IMR-90 (cell line): ENCODE measurements around the gene GUCY1A2. TPM values are rescaled to one million over a fixed set of nuclear protein-coding genes. Genes with fewer than 3 reads are reported as not detected.

Experiments
- ATAC-seq: fragments of 200-7000 bp; cut with Tn5 transposase; 2 replicates; pipeline ENCODE4 v1.9.1; 2020; ENCODE audit warnings: low read depth, mild to moderate bottlenecking, moderate library complexity
- BruUV-seq: library from RNA; stranded (reverse); fragments of 400-500 nt; replicated peaks from 2 replicates; lab custom pipeline; 2021; lab: Mats Ljungman, UMichigan
- CTCF ChIA-PET: fragments of 300-600 bp; formaldehyde crosslinking; extraction: SDS; loops from one replicate; lab custom pipeline; 2021; ENCODE audit warnings: antibody characterized with exemption; lab: Yijun Ruan, JAX
- POLR2A ChIA-PET: fragments of 300-600 bp; sonication (Branson Sonifier 250); formaldehyde crosslinking; loops from one replicate; lab custom pipeline; 2022; ENCODE audit warnings: antibody characterized with exemption; ENCODE audit not compliant: unreplicated experiment; lab: Charles Lee
- DNase-seq: peaks from one replicate; pipeline ENCODE4 v3.0.0; 2013
- H2AFZ ChIP-seq: replicated peaks from 2 replicates; pipeline ENCODE3; 2013; ENCODE audit warnings: low read length, mild to moderate bottlenecking; ENCODE audit not compliant: poor library complexity
- H2AK5ac ChIP-seq: 2 replicates; pipeline ENCODE4 v1.6.1; 2013; ENCODE audit warnings: low read depth, low read length, inconsistent platforms
- H2AK9ac ChIP-seq: replicated peaks from 2 replicates; pipeline ENCODE3; 2013; ENCODE audit warnings: mild to moderate bottlenecking, low read depth, low read length, moderate library complexity; ENCODE audit not compliant: poor library complexity
- H2BK120ac ChIP-seq: 2 replicates; pipeline ENCODE4 v1.6.1; 2013; ENCODE audit warnings: low read depth, low read length, inconsistent platforms
- H2BK15ac ChIP-seq: 3 replicates; pipeline ENCODE4 v1.6.1; 2013; ENCODE audit warnings: low read depth, low read length, inconsistent platforms
- H2BK20ac ChIP-seq: 2 replicates; pipeline ENCODE4 v1.6.1; 2013; ENCODE audit warnings: low read depth, mild to moderate bottlenecking, inconsistent platforms, low read length, moderate library complexity
- H2BK5ac ChIP-seq: 2 replicates; pipeline ENCODE4 v1.6.1; 2013; ENCODE audit warnings: mild to moderate bottlenecking, low read depth, low read length, inconsistent platforms; ENCODE audit not compliant: poor library complexity, severe bottlenecking
- H3K14ac ChIP-seq: replicated peaks from 2 replicates; pipeline ENCODE4 v1.6.1; 2013; ENCODE audit warnings: low read depth, low read length, inconsistent platforms
- H3K18ac ChIP-seq: 2 replicates; pipeline ENCODE4 v1.6.1; 2013; ENCODE audit warnings: low read depth, low read length, control low read depth
- H3K23ac ChIP-seq: 2 replicates; pipeline ENCODE4 v1.6.1; 2013; ENCODE audit warnings: low read depth, low read length, inconsistent platforms
- H3K27ac ChIP-seq: 2 replicates; pipeline ENCODE4 v1.5.1; 2013; ENCODE audit warnings: mild to moderate bottlenecking, control low read depth, low read length; ENCODE audit not compliant: insufficient read depth
- H3K27me3 ChIP-seq: 2 replicates; pipeline ENCODE4 v1.6.1; 2013; ENCODE audit warnings: low read length; ENCODE audit not compliant: control insufficient read depth, insufficient read depth
- H3K36me3 ChIP-seq: 2 replicates; pipeline ENCODE4 v1.6.1; 2013; ENCODE audit warnings: low read length, mixed read lengths; ENCODE audit not compliant: control insufficient read depth, insufficient read depth
- H3K4ac ChIP-seq: 2 replicates; pipeline ENCODE4 v1.6.1; 2013; ENCODE audit warnings: low read depth, low read length, inconsistent platforms
- H3K4me1 ChIP-seq: 2 replicates; pipeline ENCODE4 v1.6.1; 2013; ENCODE audit warnings: low read length, mixed read lengths; ENCODE audit not compliant: control insufficient read depth, insufficient read depth
- H3K4me2 ChIP-seq: 2 replicates; pipeline ENCODE4 v1.6.1; 2013; ENCODE audit warnings: low read depth, mild to moderate bottlenecking, control low read depth, low read length, moderate library complexity
- H3K4me3 ChIP-seq: 2 replicates; pipeline ENCODE4 v1.5.1; 2013; ENCODE audit warnings: low read depth, mild to moderate bottlenecking, control low read depth, low read length, moderate library complexity; ENCODE audit not compliant: insufficient read depth
- H3K56ac ChIP-seq: 2 replicates; pipeline ENCODE4 v1.6.1; 2013; ENCODE audit warnings: low read length, inconsistent platforms; ENCODE audit not compliant: insufficient read depth; ENCODE audit errors: extremely low read depth
- H3K79me1 ChIP-seq, 2 experiments: 2 replicates each; pipeline ENCODE4 v1.6.1; 2013; ENCODE audit warnings: low read length in 2 of 2, inconsistent platforms in 1 of 2, low read depth in 1 of 2
- H3K9ac ChIP-seq: 2 replicates; pipeline ENCODE4 v1.6.1; 2013; ENCODE audit warnings: low read depth, low read length, control low read depth
- H3K9me1 ChIP-seq: 2 replicates; pipeline ENCODE4 v1.6.1; 2013; ENCODE audit warnings: low read length, inconsistent platforms; ENCODE audit not compliant: insufficient read depth
- H3K9me3 ChIP-seq: 2 replicates; pipeline ENCODE4 v1.6.1; 2013; ENCODE audit warnings: low read length; ENCODE audit not compliant: control insufficient read depth, insufficient read depth
- H4K20me1 ChIP-seq: 2 replicates; pipeline ENCODE4 v1.6.1; 2013; ENCODE audit warnings: low read length, inconsistent platforms; ENCODE audit not compliant: insufficient read depth
- H4K5ac ChIP-seq: 2 replicates; pipeline ENCODE4 v1.6.1; 2013; ENCODE audit warnings: mild to moderate bottlenecking, low read depth, low read length, control low read depth
- H4K8ac ChIP-seq, 2 experiments: 2 replicates each; pipeline ENCODE4 v1.6.1; 2013; ENCODE audit warnings: low read depth in 2 of 2, low read length in 2 of 2, control low read depth in 1 of 2, inconsistent platforms in 1 of 2
- H4K91ac ChIP-seq: 2 replicates; pipeline ENCODE4 v1.6.1; 2013; ENCODE audit warnings: low read depth, low read length, inconsistent platforms; ENCODE audit not compliant: insufficient read depth
- BHLHE40 ChIP-seq: fragments of 150-350 bp; IDR thresholded peaks from 2 replicates; pipeline ENCODE4 v1.6.1; 2016; ENCODE audit warnings: mild to moderate bottlenecking, low read depth, low read length
- CEBPB ChIP-seq: IDR thresholded peaks from 2 replicates; pipeline ENCODE4 v1.6.1; 2012; ENCODE audit warnings: low read depth, low read length, improper control_type of control experiment
- FOS ChIP-seq: fragments of 150-350 bp; IDR thresholded peaks from 2 replicates; pipeline ENCODE4 v1.6.1; 2016; ENCODE audit warnings: low read depth, low read length
- MAFK ChIP-seq: IDR thresholded peaks from 2 replicates; pipeline ENCODE4 v1.6.1; 2012; ENCODE audit warnings: low read depth, low read length, improper control_type of control experiment
- MAZ ChIP-seq: IDR thresholded peaks from 2 replicates; pipeline ENCODE4 v1.6.1; 2012; ENCODE audit warnings: low read depth, mild to moderate bottlenecking, low read length, improper control_type of control experiment, moderate library complexity, borderline replicate concordance
- MXI1 ChIP-seq: IDR thresholded peaks from 2 replicates; pipeline ENCODE4 v1.6.1; 2012; ENCODE audit warnings: low read depth, mild to moderate bottlenecking, low read length, moderate library complexity, borderline replicate concordance
- POLR2A ChIP-seq: IDR thresholded peaks from 2 replicates; pipeline ENCODE4 v1.6.1; 2012; ENCODE audit warnings: mild to moderate bottlenecking, low read depth, low read length
- RAD21 ChIP-seq: IDR thresholded peaks from 2 replicates; pipeline ENCODE4 v1.6.1; 2012; ENCODE audit warnings: low read length, improper control_type of control experiment
- RFX5 ChIP-seq: IDR thresholded peaks from 2 replicates; pipeline ENCODE4 v1.8.0; 2012; ENCODE audit warnings: low read depth, mild to moderate bottlenecking, low read length, moderate library complexity
- WGBS, 2 experiments: methylation state at CpG; one replicate each; pipeline versions ENCODE4 v1.1.5 to v1.1.7; 2013; ENCODE audit warnings: missing lambda C conversion rate in 2 of 2; ENCODE audit not compliant: insufficient read length in 1 of 2; ENCODE audit errors: extremely low coverage in 2 of 2; 5-methylcytosine and 5-hydroxymethylcytosine counted together
- dilution Hi-C: fragments of 300-500 bp; cut with HindIII; formaldehyde crosslinking; loops from one replicate; pipeline ENCODE4 v1.14.3; 2018; ENCODE audit warnings: low sequenced_read_pairs; ENCODE audit not compliant: unreplicated experiment
- in situ Hi-C: fragments of 300-500 bp; cut with MboI; formaldehyde crosslinking; loops from 3 replicates; pipeline ENCODE4 v1.14.3; 2019; ENCODE audit warnings: low sequenced_read_pairs, inconsistent platforms, mixed read lengths
- intact Hi-C: fragments of 100-400 bp; cut with micrococcal nuclease; formaldehyde crosslinking; loops from 2 replicates; pipeline ENCODE4 v1.10.0; 2022
- polyA plus RNA-seq, 3 experiments: library from polyadenylated mRNA; depleted of rRNA; stranded (reverse); fragments of >200 nt; gene quantifications; 2 replicates each; pipeline ENCODE4 v1.2.3, GENCODE V29; 2012; ENCODE audit warnings: low replicate concordance in 1 of 3
- total RNA-seq: library from RNA; depleted of rRNA; stranded (reverse); fragments of >200 nt; gene quantifications from 2 replicates; pipeline ENCODE4 v1.2.3, GENCODE V29; 2012
- TF ChIP-seq, protein P1 (sequence below): conservative IDR thresholded peaks from 2 replicates; pipeline ENCODE4 v1.5.1; 2012; ENCODE audit warnings: mild to moderate bottlenecking, low read depth, low read length, improper control_type of control experiment
- TF ChIP-seq, protein P2 (sequence below): fragments of 150-350 bp; IDR thresholded peaks from 2 replicates; pipeline ENCODE4 v1.6.1; 2016; ENCODE audit warnings: low read depth, mild to moderate bottlenecking, low read length, moderate library complexity, borderline replicate concordance
- TF ChIP-seq, protein P3 (sequence below): fragments of 150-350 bp; IDR thresholded peaks from 2 replicates; pipeline ENCODE4 v1.6.1; 2017; ENCODE audit warnings: mild to moderate bottlenecking, antibody characterized with exemption, low read length, low read depth

Gene GUCY1A2
- total and polyA plus RNA-seq, 2 of the 4 experiments (the other 2 are of a cell fraction), result under 0.01 to 0.03 TPM

DNA sequence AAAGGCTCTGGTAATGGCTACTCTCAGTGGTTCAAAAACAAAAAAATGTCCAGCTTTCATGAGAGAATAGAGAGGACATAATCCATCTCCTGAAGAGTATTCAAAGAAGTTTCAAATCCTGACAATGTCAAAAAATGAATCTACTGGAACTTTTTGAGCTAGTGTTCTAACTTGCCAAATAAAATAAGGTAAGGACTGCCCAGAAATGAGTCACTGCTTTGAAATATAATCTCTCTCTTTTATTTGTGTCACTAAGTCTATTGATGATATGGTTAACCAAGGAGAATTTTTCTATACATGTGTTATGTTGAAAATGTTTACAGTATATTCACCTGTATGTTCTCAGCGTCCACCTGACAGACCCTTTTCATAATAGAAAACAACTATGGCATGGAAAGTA, 3.4 kb downstream of the GUCY1A2 start:
- H3K9me1 ChIP-seq, result no peaks in the 10 kb centered on the region
- H3K36me3 ChIP-seq, result no peaks in the 10 kb centered on the region
- no peak overlapping the region for H2BK20ac ChIP-seq
- H4K20me1 ChIP-seq, result no peaks in the 10 kb centered on the region
- H4K5ac ChIP-seq, result no peak overlapping the region
- CTCF ChIA-PET, result no interaction called here
- no peak for DNase-seq
- H3K27ac ChIP-seq, result no peak overlapping the region
- H3K4me2 ChIP-seq, result no peak overlapping the region
- H3K27me3 ChIP-seq, result peaks cover 23% of the 10 kb centered on the region
- dilution Hi-C loops, result no loop called here
- ATAC-seq, result no peak
- POLR2A ChIA-PET, result no interaction called here
- no peaks in the 10 kb centered on the region for H3K4me1 ChIP-seq
- no peak overlapping the region for H3K18ac ChIP-seq
- in situ Hi-C loops, result no loop called here
- H2AFZ ChIP-seq, result no peak overlapping the region
- no peak overlapping the region for H2AK5ac ChIP-seq
- no peak overlapping the region for H3K23ac ChIP-seq
- H3K14ac ChIP-seq, result no peak overlapping the region
- H2BK15ac ChIP-seq, result no peak overlapping the region
- no peak overlapping the region for H3K4ac ChIP-seq
- H4K8ac ChIP-seq, result no peak overlapping the region
- H2BK120ac ChIP-seq, result no peak overlapping the region
- no peak overlapping the region for H3K9ac ChIP-seq
- H2BK5ac ChIP-seq, result no peak overlapping the region
- H3K79me1 ChIP-seq, result no peaks in the 10 kb centered on the region
- intact Hi-C loops, result loop anchor here (5.0 kb wide), 3 partner anchors 293 to 858 kb away; no protein-coding TSS in a partner anchor
- no CpG with 5 or more reads among the region's 1 CpG for WGBS, 2 experiments
- H3K4me3 ChIP-seq, result no peak overlapping the region
- H4K91ac ChIP-seq, result no peak overlapping the region
- TF ChIP-seq POLR2A (no peak), MAZ (no peak), MAFK (no peak), BHLHE40 (no peak), FOS (no peak), RAD21 (no peak), RFX5 (no peak), MXI1 (no peak), CEBPB (no peak)
- TF ChIP-seq, protein P1, sequence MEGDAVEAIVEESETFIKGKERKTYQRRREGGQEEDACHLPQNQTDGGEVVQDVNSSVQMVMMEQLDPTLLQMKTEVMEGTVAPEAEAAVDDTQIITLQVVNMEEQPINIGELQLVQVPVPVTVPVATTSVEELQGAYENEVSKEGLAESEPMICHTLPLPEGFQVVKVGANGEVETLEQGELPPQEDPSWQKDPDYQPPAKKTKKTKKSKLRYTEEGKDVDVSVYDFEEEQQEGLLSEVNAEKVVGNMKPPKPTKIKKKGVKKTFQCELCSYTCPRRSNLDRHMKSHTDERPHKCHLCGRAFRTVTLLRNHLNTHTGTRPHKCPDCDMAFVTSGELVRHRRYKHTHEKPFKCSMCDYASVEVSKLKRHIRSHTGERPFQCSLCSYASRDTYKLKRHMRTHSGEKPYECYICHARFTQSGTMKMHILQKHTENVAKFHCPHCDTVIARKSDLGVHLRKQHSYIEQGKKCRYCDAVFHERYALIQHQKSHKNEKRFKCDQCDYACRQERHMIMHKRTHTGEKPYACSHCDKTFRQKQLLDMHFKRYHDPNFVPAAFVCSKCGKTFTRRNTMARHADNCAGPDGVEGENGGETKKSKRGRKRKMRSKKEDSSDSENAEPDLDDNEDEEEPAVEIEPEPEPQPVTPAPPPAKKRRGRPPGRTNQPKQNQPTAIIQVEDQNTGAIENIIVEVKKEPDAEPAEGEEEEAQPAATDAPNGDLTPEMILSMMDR, result no peak
- TF ChIP-seq, protein P2, sequence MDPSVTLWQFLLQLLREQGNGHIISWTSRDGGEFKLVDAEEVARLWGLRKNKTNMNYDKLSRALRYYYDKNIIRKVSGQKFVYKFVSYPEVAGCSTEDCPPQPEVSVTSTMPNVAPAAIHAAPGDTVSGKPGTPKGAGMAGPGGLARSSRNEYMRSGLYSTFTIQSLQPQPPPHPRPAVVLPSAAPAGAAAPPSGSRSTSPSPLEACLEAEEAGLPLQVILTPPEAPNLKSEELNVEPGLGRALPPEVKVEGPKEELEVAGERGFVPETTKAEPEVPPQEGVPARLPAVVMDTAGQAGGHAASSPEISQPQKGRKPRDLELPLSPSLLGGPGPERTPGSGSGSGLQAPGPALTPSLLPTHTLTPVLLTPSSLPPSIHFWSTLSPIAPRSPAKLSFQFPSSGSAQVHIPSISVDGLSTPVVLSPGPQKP, result no peak
- TF ChIP-seq, protein P3, sequence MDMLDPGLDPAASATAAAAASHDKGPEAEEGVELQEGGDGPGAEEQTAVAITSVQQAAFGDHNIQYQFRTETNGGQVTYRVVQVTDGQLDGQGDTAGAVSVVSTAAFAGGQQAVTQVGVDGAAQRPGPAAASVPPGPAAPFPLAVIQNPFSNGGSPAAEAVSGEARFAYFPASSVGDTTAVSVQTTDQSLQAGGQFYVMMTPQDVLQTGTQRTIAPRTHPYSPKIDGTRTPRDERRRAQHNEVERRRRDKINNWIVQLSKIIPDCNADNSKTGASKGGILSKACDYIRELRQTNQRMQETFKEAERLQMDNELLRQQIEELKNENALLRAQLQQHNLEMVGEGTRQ, result no peak
- H3K9me3 ChIP-seq, result no peaks in the 10 kb centered on the region
- BruUV-seq, result no TSS peak
- H2AK9ac ChIP-seq, result no peak overlapping the region
- H3K56ac ChIP-seq, result no peak overlapping the region
